Upper lobe of right lung (tissue), 1 donor: Measurements from ENCODE around the gene ONECUT2. TPM values are rescaled to one million over a fixed set of nuclear protein-coding genes. Genes with fewer than 3 reads are reported as not detected.
"Not testable (repeated sequence)": the region's sequence is repeated elsewhere in the genome, so short reads cannot be mapped to it uniquely, and the experiment has no call there.

Experiments
- ATAC-seq: fragments of 200-7000 bp; cut with Tn5 transposase; one replicate; pipeline ENCODE4 v1.9.1; 2020; ENCODE audit warnings: mild to moderate bottlenecking, moderate library complexity
- DNase-seq: peaks from one replicate; pipeline ENCODE4 v3.0.0-alpha.2; 2020
- H3K27ac ChIP-seq: fragments of 200-600 bp; one replicate; pipeline ENCODE4 v1.8.0; 2022
- H3K27me3 ChIP-seq: fragments of 200-600 bp; one replicate; pipeline ENCODE4 v1.8.0; 2022; ENCODE audit warnings: mild to moderate bottlenecking
- H3K36me3 ChIP-seq: fragments of 200-600 bp; one replicate; pipeline ENCODE4 v1.8.0; 2022
- H3K4me1 ChIP-seq: fragments of 200-600 bp; one replicate; pipeline ENCODE4 v1.8.0; 2022
- H3K4me3 ChIP-seq: fragments of 200-600 bp; one replicate; pipeline ENCODE4 v1.8.0; 2022; ENCODE audit warnings: mild to moderate bottlenecking
- H3K9me3 ChIP-seq: fragments of 200-600 bp; one replicate; pipeline ENCODE4 v1.8.0; 2022
- CTCF ChIP-seq: fragments of 200-600 bp; IDR thresholded peaks from one replicate; pipeline ENCODE4 v1.8.0; 2022; ENCODE audit warnings: antibody characterized with exemption
- intact Hi-C: fragments of 100-400 bp; cut with DNase I; formaldehyde crosslinking; loops from one replicate; pipeline ENCODE4 v1.11.0; 2022
- total RNA-seq: library from RNA; stranded (reverse); fragmentation: NEBNext Ultra II Directional; extraction: Animal tissue kit (Norgen Biotek cat#: 25700); gene quantifications from one replicate; pipeline ENCODE4 v1.2.1, GENCODE V29; 2021
- donor health status: DM: no; HTN: yes; CAD: no; lungs with severe emphysema.

Gene ONECUT2
- total RNA-seq, 1 donor from 2014 or later: 0.03 TPM

GRCh38 chr18:57505231-57505630, 70.1 kb downstream of the ONECUT2 start:
- H3K4me1 ChIP-seq: no peaks in the 10 kb centered on the region
- no peaks in the 10 kb centered on the region for H3K36me3 ChIP-seq
- no peak for ATAC-seq
- H3K4me3 ChIP-seq: no peak overlapping the region
- no peaks in the 10 kb centered on the region for H3K9me3 ChIP-seq
- no peak overlapping the region for H3K27ac ChIP-seq
- no peaks in the 10 kb centered on the region for H3K27me3 ChIP-seq
- no peak for DNase-seq
- TF ChIP-seq CTCF: no peak
- intact Hi-C loops: no loop called here

GRCh38 chr18:57516056-57516455, 80.9 kb downstream of the ONECUT2 start:
- peaks cover 8% of the 10 kb centered on the region for H3K27me3 ChIP-seq
- no peak overlapping the region for H3K27ac ChIP-seq
- H3K36me3 ChIP-seq: no peaks in the 10 kb centered on the region
- ATAC-seq: no peak
- no peaks in the 10 kb centered on the region for H3K4me1 ChIP-seq
- TF ChIP-seq CTCF: no peak
- H3K4me3 ChIP-seq: no peak overlapping the region
- DNase-seq: no peak
- intact Hi-C loops: no loop called here
- H3K9me3 ChIP-seq: no peaks in the 10 kb centered on the region

GRCh38 chr18:57518533-57518932, 83.4 kb downstream of the ONECUT2 start:
- DNase-seq (no peak), ATAC-seq (no peak)
- Histone ChIP-seq H3K27ac (no peak overlapping the region), H3K4me1 (no peaks in the 10 kb centered on the region), H3K9me3 (no peaks in the 10 kb centered on the region), H3K36me3 (no peaks in the 10 kb centered on the region), H3K27me3 (peaks cover 8% of the 10 kb centered on the region), H3K4me3 (no peak overlapping the region)
- TF ChIP-seq CTCF: no peak
- intact Hi-C loops: no loop called here

GRCh38 chr18:57519668-57520424, 84.7 kb downstream of the ONECUT2 start:
- peaks cover 8% of the 10 kb centered on the region for H3K27me3 ChIP-seq
- DNase-seq (no peak), ATAC-seq (no peak)
- no peak overlapping the region for H3K27ac ChIP-seq
- intact Hi-C loops: no loop called here
- H3K9me3 ChIP-seq: no peaks in the 10 kb centered on the region
- no peaks in the 10 kb centered on the region for H3K4me1 ChIP-seq
- TF ChIP-seq CTCF: no peak
- no peaks in the 10 kb centered on the region for H3K36me3 ChIP-seq
- no peak overlapping the region for H3K4me3 ChIP-seq

- intact Hi-C loops, DNase-seq, H3K4me1 ChIP-seq, H3K4me3 ChIP-seq, H3K27me3 ChIP-seq, H3K9me3 ChIP-seq, H3K27ac ChIP-seq, H3K36me3 ChIP-seq: not testable (repeated sequence)
- peak; percentile 51 for ATAC-seq
These were observed 87.2 kb downstream of the ONECUT2 start for GRCh38 chr18:57522348-57522747.

GRCh38 chr18:57523171-57523956, 88.2 kb downstream of the ONECUT2 start:
- H3K36me3 ChIP-seq: no peaks in the 10 kb centered on the region
- no peak overlapping the region for H3K27ac ChIP-seq
- no peak for TF ChIP-seq CTCF
- H3K4me1 ChIP-seq: no peaks in the 10 kb centered on the region
- ATAC-seq (peak; percentile 76), DNase-seq (no peak)
- no peaks in the 10 kb centered on the region for H3K9me3 ChIP-seq
- intact Hi-C loops: no loop called here
- peaks cover 7% of the 10 kb centered on the region for H3K27me3 ChIP-seq
- no peak overlapping the region for H3K4me3 ChIP-seq
